ENCODE measurements around the gene NCOA4.
"Not testable (repeated sequence)": the region's sequence is repeated elsewhere in the genome, so short reads cannot be mapped to it uniquely, and the experiment has no call there.

Gene NCOA4

DNA sequence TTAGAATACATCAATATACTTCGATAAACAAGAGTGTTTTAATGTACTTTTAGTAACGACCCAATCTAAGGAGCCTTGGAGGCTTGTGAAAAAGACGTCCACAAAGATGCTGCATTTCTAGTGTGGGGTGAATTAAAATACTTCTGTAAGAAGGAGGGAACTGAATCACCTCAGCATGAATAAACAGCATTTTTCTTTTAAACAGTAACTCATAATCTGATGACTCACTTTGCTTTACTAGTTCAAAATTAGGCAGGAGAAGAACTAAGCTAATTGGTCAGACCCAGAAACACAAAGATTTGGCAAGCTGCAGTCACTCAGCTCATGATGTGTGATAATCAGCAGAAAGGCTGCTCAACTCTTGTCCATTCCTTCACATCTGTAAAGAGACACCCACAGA is 24.2 kb downstream of the NCOA4 start:
- Histone ChIP-seq H3K4me1 (ENCODE audit: control insufficient read depth in 2 of 2, insufficient read depth in 2 of 2, low read length in 2 of 2) (no peaks in the 10 kb centered on the region), H3K4me3 (ENCODE audit: low read length in 2 of 2) (no peak overlapping the region), H3K9me3 (ENCODE audit: control insufficient read depth in 2 of 2, low read length in 2 of 2) (no peaks in the 10 kb centered on the region), H3K36me3 (ENCODE audit: control insufficient read depth in 2 of 2, insufficient read depth in 2 of 2, low read length in 2 of 2) (peaks cover 85 to 92% of the 10 kb centered on the region in 2 donors), H3K9ac (ENCODE audit: low read depth in 1 of 2, low read length in 2 of 2) (no peak overlapping the region), H3K27me3 (ENCODE audit: control insufficient read depth in 2 of 2, insufficient read depth in 2 of 2, low read length in 2 of 2) (no peaks in the 10 kb centered on the region), H3K27ac (ENCODE audit: low read depth in 2 of 2, low read length in 2 of 2) (no peak overlapping the region)

DNA sequence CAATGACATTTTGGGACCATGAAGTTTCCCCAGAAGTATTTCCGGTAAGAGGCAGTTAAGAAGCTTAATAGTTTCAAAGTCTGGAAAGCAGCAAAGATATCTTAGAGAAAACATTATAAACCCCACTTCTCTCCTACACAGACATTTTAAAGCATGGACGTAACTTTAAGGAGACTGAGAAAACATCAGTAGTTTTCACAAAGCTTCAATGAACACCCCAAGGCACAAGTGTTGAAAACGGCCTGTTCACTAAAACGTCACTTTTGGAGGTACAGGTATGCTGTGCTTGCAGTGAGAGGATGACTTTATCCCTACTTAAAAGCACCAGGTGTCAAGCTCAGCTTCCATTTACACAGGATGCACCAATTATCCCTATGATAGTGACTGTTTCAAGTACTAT is 25.0 kb downstream of the NCOA4 start:
- no peaks in the 10 kb centered on the region for H3K4me1 ChIP-seq (ENCODE audit: control insufficient read depth in 2 of 2, insufficient read depth in 2 of 2, low read length in 2 of 2)
- no peak overlapping the region for H3K9ac ChIP-seq (ENCODE audit: low read depth in 1 of 2, low read length in 2 of 2)
- no peak overlapping the region for H3K27ac ChIP-seq (ENCODE audit: low read depth in 2 of 2, low read length in 2 of 2)
- H3K27me3 ChIP-seq (ENCODE audit: control insufficient read depth in 2 of 2, insufficient read depth in 2 of 2, low read length in 2 of 2), result no peaks in the 10 kb centered on the region
- H3K4me3 ChIP-seq (ENCODE audit: low read length in 2 of 2), result no peak overlapping the region
- peaks cover 77 to 91% of the 10 kb centered on the region in 2 donors for H3K36me3 ChIP-seq (ENCODE audit: control insufficient read depth in 2 of 2, insufficient read depth in 2 of 2, low read length in 2 of 2)
- no peaks in the 10 kb centered on the region for H3K9me3 ChIP-seq (ENCODE audit: control insufficient read depth in 2 of 2, low read length in 2 of 2)

DNA sequence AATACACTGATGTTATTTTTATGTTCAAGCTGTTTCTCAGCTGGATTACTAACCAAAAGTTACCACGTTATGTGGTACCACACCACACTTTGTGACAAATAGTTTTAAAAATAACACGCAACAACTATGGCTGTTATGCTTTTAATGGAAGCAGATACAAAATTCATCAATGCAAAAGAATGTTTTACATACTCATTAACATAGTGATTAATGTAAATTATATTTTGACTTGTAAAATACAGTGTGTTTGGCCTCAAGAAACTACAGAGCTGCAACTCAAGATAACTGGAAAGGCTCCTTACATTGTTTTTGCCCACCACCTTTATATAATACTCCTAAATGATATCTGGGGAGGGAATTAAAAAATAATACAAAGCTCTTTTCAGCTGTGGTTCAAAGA is 25.5 kb downstream of the NCOA4 start:
- peaks cover 73 to 87% of the 10 kb centered on the region in 2 donors for H3K36me3 ChIP-seq (ENCODE audit: control insufficient read depth in 2 of 2, insufficient read depth in 2 of 2, low read length in 2 of 2)
- no peaks in the 10 kb centered on the region for H3K27me3 ChIP-seq (ENCODE audit: control insufficient read depth in 2 of 2, insufficient read depth in 2 of 2, low read length in 2 of 2)
- H3K4me3 ChIP-seq (ENCODE audit: low read length in 2 of 2), result no peak overlapping the region
- H3K27ac ChIP-seq (ENCODE audit: low read depth in 2 of 2, low read length in 2 of 2), result no peak overlapping the region
- no peaks in the 10 kb centered on the region for H3K9me3 ChIP-seq (ENCODE audit: control insufficient read depth in 2 of 2, low read length in 2 of 2)
- no peak overlapping the region for H3K9ac ChIP-seq (ENCODE audit: low read depth in 1 of 2, low read length in 2 of 2)
- no peaks in the 10 kb centered on the region for H3K4me1 ChIP-seq (ENCODE audit: control insufficient read depth in 2 of 2, insufficient read depth in 2 of 2, low read length in 2 of 2)

DNA sequence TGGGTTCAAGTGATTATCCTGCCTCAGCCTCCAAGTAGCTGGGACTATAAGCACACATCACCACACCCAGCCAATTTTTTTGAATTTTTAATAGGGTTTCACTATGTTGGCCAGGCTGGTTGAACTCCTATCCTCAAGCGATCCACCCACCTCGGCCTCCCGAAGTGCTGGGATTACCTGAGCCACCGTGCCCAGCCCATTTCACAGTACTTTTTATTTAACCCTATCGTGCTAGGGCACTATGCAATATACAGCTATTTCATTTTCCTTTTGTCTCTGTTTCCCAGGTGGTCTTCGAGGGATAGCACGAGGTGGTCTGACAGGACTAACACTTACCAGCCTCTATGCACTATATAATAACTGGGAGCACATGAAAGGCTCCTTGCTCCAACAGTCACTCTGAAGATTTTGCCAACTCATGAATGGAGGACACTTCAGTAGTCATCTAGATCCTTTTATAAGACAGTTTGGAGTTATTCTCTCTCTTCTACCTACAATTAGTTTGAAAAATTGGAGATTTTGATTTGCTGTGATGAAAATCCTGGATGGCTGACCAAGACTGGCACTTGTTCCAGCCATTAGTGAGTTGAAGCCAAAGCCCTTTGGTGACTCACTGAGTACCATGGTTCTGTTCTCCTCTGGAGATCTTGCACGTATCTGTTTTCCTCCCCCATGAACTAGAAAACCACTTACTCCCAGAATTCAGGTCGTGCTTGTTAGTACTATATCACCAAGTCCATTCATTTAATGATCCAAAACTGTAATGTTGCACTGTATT is 27.3 kb downstream of the NCOA4 start:
- H3K4me1 ChIP-seq (ENCODE audit: control insufficient read depth in 2 of 2, insufficient read depth in 2 of 2, low read length in 2 of 2), result no peaks in the 10 kb centered on the region
- no peak overlapping the region for H3K27ac ChIP-seq (ENCODE audit: low read depth in 2 of 2, low read length in 2 of 2)
- H3K27me3 ChIP-seq (ENCODE audit: control insufficient read depth in 2 of 2, insufficient read depth in 2 of 2, low read length in 2 of 2), result no peaks in the 10 kb centered on the region
- peaks cover 58 to 77% of the 10 kb centered on the region in 2 donors for H3K36me3 ChIP-seq (ENCODE audit: control insufficient read depth in 2 of 2, insufficient read depth in 2 of 2, low read length in 2 of 2)
- no peak overlapping the region for H3K4me3 ChIP-seq (ENCODE audit: low read length in 2 of 2)
- H3K9ac ChIP-seq (ENCODE audit: low read depth in 1 of 2, low read length in 2 of 2), result no peak overlapping the region
- H3K9me3 ChIP-seq (ENCODE audit: control insufficient read depth in 2 of 2, low read length in 2 of 2), result no peaks in the 10 kb centered on the region

DNA sequence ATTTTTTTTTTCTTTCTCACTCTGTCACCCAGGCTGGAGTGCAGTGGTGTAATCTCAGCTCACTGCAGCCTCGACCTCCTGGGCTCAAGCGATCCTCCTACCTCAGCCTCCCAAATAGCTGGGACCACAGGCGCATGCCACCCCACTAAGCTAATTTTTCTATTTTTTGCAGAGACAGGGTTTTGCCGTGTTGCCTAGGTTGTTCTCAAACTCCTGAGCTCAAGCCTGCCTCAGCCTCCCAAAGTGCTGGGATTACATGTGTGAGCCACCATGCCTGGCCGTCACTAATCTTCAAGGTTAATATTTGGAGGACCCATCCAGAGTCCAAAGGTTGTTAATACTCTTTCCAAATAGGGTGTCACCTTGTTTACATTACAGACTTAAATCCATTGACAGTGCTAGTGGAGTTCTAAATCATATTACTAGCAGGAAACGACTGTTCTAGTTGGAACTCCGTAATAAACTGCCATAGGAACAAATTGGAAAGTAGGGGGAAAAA is 28.2 kb downstream of the NCOA4 start:
- not testable (repeated sequence) for H3K4me3 ChIP-seq (ENCODE audit: low read length in 2 of 2); H3K27ac ChIP-seq (ENCODE audit: low read depth in 2 of 2, low read length in 2 of 2); H3K27me3 ChIP-seq (ENCODE audit: control insufficient read depth in 2 of 2, insufficient read depth in 2 of 2, low read length in 2 of 2); H3K9me3 ChIP-seq (ENCODE audit: control insufficient read depth in 2 of 2, low read length in 2 of 2); H3K4me1 ChIP-seq (ENCODE audit: control insufficient read depth in 2 of 2, insufficient read depth in 2 of 2, low read length in 2 of 2); H3K9ac ChIP-seq (ENCODE audit: low read depth in 1 of 2, low read length in 2 of 2)
- peaks cover 51 to 74% of the 10 kb centered on the region in 2 donors for H3K36me3 ChIP-seq (ENCODE audit: control insufficient read depth in 2 of 2, insufficient read depth in 2 of 2, low read length in 2 of 2)

DNA sequence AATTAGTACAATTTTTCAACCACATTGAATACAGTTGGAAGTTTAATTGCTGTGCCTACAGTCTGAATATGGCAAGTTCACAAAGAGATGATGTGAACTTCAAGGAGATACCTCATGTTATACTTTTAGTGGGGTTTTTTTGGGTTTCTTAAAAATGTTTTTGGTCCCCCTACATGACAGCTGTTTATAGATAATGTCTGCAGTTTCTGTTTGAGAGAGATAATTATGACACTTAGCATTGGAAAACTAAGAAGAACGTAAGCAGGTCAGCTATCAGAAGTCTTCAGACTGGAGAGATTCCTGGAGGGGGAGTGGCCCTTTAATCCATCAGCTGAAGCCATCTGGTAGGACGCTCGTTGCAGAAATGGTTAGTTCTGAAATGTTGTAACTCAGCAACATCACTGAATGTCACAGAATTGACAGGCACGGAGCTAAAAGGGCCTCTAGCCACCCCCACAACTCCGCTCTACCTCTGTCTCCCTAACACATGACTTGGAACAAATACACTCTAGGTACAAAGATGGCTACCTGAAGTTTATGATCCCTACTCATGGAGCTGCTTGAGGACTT is 29.2 kb downstream of the NCOA4 start:
- no peaks in the 10 kb centered on the region for H3K4me1 ChIP-seq (ENCODE audit: control insufficient read depth in 2 of 2, insufficient read depth in 2 of 2, low read length in 2 of 2)
- no peak overlapping the region for H3K9ac ChIP-seq (ENCODE audit: low read depth in 1 of 2, low read length in 2 of 2)
- H3K36me3 ChIP-seq (ENCODE audit: control insufficient read depth in 2 of 2, insufficient read depth in 2 of 2, low read length in 2 of 2), result peaks cover 41 to 65% of the 10 kb centered on the region in 2 donors
- H3K27me3 ChIP-seq (ENCODE audit: control insufficient read depth in 2 of 2, insufficient read depth in 2 of 2, low read length in 2 of 2), result no peaks in the 10 kb centered on the region
- no peak overlapping the region for H3K4me3 ChIP-seq (ENCODE audit: low read length in 2 of 2)
- no peak overlapping the region for H3K27ac ChIP-seq (ENCODE audit: low read depth in 2 of 2, low read length in 2 of 2)
- no peaks in the 10 kb centered on the region for H3K9me3 ChIP-seq (ENCODE audit: control insufficient read depth in 2 of 2, low read length in 2 of 2)

DNA sequence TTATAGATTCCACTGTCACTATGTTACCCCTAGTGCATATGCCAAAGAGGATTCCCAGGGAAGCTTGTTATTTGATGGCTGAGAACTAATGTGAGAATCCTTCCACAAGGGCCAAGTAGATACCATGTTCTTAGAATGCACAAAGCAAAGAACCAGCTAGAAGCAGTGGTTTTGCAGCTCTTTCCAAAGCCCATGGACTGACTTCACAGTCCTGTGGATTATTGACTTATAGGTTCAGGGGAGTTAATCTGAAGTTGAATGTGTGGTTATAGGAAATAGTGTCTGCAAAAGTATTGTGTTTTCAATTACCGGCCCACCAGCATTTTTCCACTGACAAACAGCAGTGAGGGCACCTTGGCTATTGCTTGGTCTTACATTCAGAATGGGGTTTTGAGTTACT is 29.9 kb downstream of the NCOA4 start:
- Histone ChIP-seq H3K4me3 (ENCODE audit: low read length in 2 of 2) (no peak overlapping the region), H3K36me3 (ENCODE audit: control insufficient read depth in 2 of 2, insufficient read depth in 2 of 2, low read length in 2 of 2) (peaks cover 34 to 58% of the 10 kb centered on the region in 2 donors), H3K27me3 (ENCODE audit: control insufficient read depth in 2 of 2, insufficient read depth in 2 of 2, low read length in 2 of 2) (no peaks in the 10 kb centered on the region), H3K4me1 (ENCODE audit: control insufficient read depth in 2 of 2, insufficient read depth in 2 of 2, low read length in 2 of 2) (no peaks in the 10 kb centered on the region), H3K9me3 (ENCODE audit: control insufficient read depth in 2 of 2, low read length in 2 of 2) (no peaks in the 10 kb centered on the region), H3K27ac (ENCODE audit: low read depth in 2 of 2, low read length in 2 of 2) (no peak overlapping the region), H3K9ac (ENCODE audit: low read depth in 1 of 2, low read length in 2 of 2) (no peak overlapping the region)

DNA sequence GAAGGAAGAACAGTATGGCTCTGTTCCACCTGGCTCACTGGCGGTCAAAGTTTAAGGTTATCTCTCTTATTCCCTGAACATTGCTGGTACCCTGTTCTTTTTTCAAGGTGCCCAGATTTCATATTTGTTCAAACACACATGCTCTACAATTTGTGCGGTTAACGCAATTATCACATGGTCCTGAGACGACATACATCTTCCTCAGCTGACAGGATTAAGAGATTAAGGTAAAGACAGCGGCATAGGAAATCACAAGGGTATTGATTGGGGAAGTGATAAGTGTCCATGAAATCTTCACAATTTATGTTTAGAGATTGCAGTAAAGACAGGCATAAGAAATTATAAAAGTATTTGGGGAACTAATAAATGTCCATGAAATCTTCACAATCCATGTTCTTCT is 30.5 kb downstream of the NCOA4 start:
- H3K4me3 ChIP-seq (ENCODE audit: low read length in 2 of 2); H3K27me3 ChIP-seq (ENCODE audit: control insufficient read depth in 2 of 2, insufficient read depth in 2 of 2, low read length in 2 of 2); H3K9me3 ChIP-seq (ENCODE audit: control insufficient read depth in 2 of 2, low read length in 2 of 2); H3K27ac ChIP-seq (ENCODE audit: low read depth in 2 of 2, low read length in 2 of 2); H3K9ac ChIP-seq (ENCODE audit: low read depth in 1 of 2, low read length in 2 of 2); H3K4me1 ChIP-seq (ENCODE audit: control insufficient read depth in 2 of 2, insufficient read depth in 2 of 2, low read length in 2 of 2): not testable (repeated sequence)
- peaks cover 30 to 52% of the 10 kb centered on the region in 2 donors for H3K36me3 ChIP-seq (ENCODE audit: control insufficient read depth in 2 of 2, insufficient read depth in 2 of 2, low read length in 2 of 2)

DNA sequence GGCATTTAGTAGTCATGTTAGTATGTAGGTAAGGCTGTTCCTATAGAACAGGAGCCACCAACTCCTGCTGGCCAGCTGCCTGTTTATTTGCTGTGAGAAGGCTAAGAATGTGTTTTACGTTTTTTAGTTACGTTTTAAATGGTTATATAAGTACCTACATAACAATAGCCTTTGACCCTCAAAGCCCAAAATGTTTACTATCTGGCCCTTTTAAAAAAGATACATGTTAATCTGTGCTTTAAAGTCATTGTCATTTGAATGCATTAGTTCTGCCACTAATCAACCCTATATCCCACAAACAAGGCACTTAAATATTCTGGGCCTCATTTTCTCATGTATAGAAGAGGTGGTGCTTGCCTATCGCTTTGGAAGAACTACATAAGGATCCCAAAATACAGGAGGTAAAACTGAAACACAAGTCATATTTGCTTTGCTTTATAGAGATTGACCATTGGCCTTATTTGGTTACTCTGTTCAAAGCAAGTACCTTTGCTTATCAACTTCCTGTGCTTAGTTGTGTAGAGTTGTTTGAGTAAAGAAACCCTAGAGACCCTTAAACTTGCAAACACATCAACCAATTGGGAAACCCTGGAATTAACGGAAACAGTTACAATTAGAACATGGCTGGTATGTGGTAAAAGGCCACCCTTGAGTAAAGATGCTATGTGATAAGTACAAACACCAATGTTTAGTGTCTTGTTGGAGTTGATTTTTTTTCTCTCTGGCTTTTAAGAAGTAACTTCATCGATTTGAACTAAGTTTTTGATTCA is 32.2 kb downstream of the NCOA4 start:
- Histone ChIP-seq H3K4me3 (ENCODE audit: low read length in 2 of 2) (no peak overlapping the region), H3K9ac (ENCODE audit: low read depth in 1 of 2, low read length in 2 of 2) (no peak overlapping the region), H3K27ac (ENCODE audit: low read depth in 2 of 2, low read length in 2 of 2) (no peak overlapping the region), H3K27me3 (ENCODE audit: control insufficient read depth in 2 of 2, insufficient read depth in 2 of 2, low read length in 2 of 2) (no peaks in the 10 kb centered on the region), H3K36me3 (ENCODE audit: control insufficient read depth in 2 of 2, insufficient read depth in 2 of 2, low read length in 2 of 2) (peaks cover 17 to 42% of the 10 kb centered on the region in 2 donors), H3K9me3 (ENCODE audit: control insufficient read depth in 2 of 2, low read length in 2 of 2) (no peaks in the 10 kb centered on the region), H3K4me1 (ENCODE audit: control insufficient read depth in 2 of 2, insufficient read depth in 2 of 2, low read length in 2 of 2) (no peaks in the 10 kb centered on the region)

DNA sequence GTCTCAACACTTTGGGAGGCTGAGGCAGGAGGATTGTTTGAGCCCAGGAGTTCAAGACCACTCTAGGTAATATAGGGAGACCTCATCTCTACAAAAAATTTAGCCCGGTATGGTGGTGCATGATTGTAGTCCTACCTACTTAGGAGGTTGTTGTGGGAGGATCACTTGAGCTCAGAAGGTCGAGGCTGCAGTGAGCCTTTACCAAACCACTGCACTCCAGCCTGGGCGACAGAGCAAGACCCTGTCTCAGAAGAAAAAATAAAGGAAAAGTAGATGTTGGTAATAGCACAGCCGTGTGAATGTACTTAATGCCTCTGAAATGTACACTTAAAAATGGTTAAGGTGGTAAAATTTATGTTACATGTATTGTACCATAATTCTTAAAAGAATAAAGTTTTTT is 32.9 kb downstream of the NCOA4 start:
- Histone ChIP-seq H3K4me1 (ENCODE audit: control insufficient read depth in 2 of 2, insufficient read depth in 2 of 2, low read length in 2 of 2) (no peaks in the 10 kb centered on the region), H3K4me3 (ENCODE audit: low read length in 2 of 2) (no peak overlapping the region), H3K9me3 (ENCODE audit: control insufficient read depth in 2 of 2, low read length in 2 of 2) (no peaks in the 10 kb centered on the region), H3K9ac (ENCODE audit: low read depth in 1 of 2, low read length in 2 of 2) (no peak overlapping the region), H3K36me3 (ENCODE audit: control insufficient read depth in 2 of 2, insufficient read depth in 2 of 2, low read length in 2 of 2) (peaks cover 12 to 38% of the 10 kb centered on the region in 2 donors), H3K27ac (ENCODE audit: low read depth in 2 of 2, low read length in 2 of 2) (no peak overlapping the region), H3K27me3 (ENCODE audit: control insufficient read depth in 2 of 2, insufficient read depth in 2 of 2, low read length in 2 of 2) (no peaks in the 10 kb centered on the region)

Data from mucosa of rectum (tissue), 2 donors.